Camera-type eye (tissue), 1 donor: ENCODE data around the gene NBL1. TPM values are rescaled to one million over a fixed set of nuclear protein-coding genes. Genes with fewer than 3 reads are reported as not detected.

ENCODE experiments used
- total RNA-seq: library from RNA; depleted of rRNA; stranded (reverse); fragments of >200 nt; gene quantifications from one replicate; pipeline ENCODE4 v1.2.3, GENCODE V29; 2014

NBL1 gene, protein sequence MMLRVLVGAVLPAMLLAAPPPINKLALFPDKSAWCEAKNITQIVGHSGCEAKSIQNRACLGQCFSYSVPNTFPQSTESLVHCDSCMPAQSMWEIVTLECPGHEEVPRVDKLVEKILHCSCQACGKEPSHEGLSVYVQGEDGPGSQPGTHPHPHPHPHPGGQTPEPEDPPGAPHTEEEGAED
- 51.1 TPM for total RNA-seq

DNA sequence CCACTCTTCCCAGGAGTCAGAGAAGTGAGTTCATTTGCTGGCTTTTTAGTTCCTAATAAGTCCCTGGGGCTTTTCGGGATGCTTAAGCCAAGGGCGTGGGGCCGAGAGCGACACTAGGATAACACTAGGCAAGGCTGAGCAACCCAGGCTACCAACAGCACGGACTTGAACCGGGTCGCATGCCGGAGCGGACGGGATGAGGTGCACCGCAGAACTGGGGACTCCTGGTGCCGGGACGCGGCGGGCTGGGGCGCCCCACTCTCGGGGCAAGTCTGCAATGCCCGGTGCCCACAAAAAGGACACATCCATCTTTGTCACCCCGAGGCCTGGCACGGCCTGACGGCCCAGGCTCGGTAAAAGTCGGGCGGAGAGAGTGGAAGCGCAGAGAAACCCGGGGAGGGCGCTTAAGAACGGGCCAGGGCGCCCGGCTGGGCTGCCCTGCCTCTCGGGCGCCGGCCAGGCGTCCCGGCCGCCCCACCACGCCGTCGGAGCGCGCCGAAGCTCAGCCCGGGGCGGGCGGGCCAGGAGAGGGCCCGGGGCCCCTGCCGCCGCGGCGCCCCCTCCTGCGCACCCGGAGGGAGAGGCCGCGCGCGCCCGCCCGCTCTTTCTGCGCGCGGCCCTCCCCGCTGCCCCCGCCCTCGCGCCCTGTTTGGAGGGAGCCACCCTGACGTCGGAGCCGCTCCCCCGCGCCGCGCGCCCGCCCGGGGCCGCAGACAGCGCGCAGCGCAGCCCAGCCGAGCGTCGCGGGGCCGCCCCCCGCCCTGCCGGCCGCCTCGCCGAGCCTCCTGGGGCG lies at the start of gene NBL1:
Gene NBL1, plus strand, starts transcription at position 710 of the 793 bp plus-strand sequence. CDS start 10,720 bp downstream, outside the sequence.

DNA sequence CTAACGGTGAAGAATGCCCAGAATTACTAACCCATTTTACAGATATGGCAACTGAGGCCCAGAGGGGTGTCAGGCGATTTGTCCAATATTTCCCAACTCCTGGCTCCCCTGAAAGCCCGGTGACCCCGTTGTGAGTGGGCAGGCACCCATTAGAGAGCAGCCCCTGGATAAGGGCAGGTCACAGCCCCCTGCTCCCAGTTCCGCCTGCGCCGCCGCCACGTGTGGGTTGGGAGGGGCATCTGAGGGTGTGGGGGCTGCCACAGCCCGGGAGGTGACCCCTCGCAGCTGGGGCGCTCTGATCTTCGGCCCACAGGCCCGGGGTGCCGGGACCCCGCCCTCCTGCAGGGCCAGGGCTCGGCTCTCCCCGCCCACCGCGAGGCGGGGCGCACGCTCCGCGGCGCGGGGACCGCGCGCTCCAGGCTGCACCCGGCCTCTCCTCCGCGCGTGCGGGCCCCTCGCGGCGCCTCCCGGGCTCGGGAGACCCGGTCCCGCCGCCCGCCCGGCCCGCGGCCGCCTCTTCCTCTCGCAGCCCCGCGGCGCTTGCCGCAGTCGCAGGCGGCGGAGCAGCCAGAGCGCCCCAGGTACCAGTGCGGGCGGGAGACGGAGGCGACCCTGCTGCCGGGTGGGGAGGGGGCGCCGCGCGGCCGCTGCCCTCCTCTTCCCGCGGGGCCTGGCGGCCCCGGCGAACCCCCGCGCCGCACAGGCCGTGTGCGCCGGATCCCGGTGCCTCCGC lies 20.5 kb downstream of the NBL1 start, which contains the start of gene HTR6:
Gene HTR6, plus strand, starts transcription at position 423 of the 733 bp plus-strand sequence. CDS start 879 bp downstream, outside the sequence.

Other genes with a start within 250 kb of the NBL1 start
- 110 TPM for gene CAPZB, start 158.8 kb upstream of the NBL1 start, total RNA-seq
- not detected for gene HTR6, start 20.6 kb downstream of the NBL1 start, total RNA-seq
- gene TMCO4, start 155.6 kb downstream of the NBL1 start, total RNA-seq: 5.9 TPM
- not detected for gene RNF186, start 171.0 kb downstream of the NBL1 start, total RNA-seq
- 17.0 TPM for gene OTUD3, start 238.1 kb downstream of the NBL1 start, total RNA-seq